Omental fat pad (tissue), 4 donors: ENCODE results near the gene ACYP1. TPM values are rescaled to one million over a fixed set of nuclear protein-coding genes. Genes with fewer than 3 reads are reported as not detected.
A peak's percentile ranks its signal among the peaks of the same experiment; 100 is the strongest.

Source experiments
- ATAC-seq: fragments of 150-250 bp; one replicate; pipeline ENCODE4 v1.9.1; 2016; ENCODE audit warnings: mild to moderate bottlenecking, moderate library complexity; ENCODE audit not compliant: low FRiP score
- DNase-seq: peaks from one replicate; pipeline ENCODE4 v3.0.0-alpha.2; 2019; ENCODE audit warnings: low spot score
- CTCF ChIP-seq, 3 donors: fragments of 450-650 bp; IDR thresholded peaks; one replicate each; pipeline ENCODE4 v1.5.1; 2016 to 2017; ENCODE audit warnings: antibody characterized with exemption in 3 of 3, mild to moderate bottlenecking in 3 of 3, moderate library complexity in 2 of 3
- total RNA-seq, 4 donors: library from RNA; depleted of rRNA; stranded (reverse); fragments of >200 nt; gene quantifications; one replicate each; pipeline ENCODE4 v1.1.0, GENCODE V29; 2016

The ACYP1 gene
- total RNA-seq, result 10 to 100 TPM; 10.7 to 17.0 (median 13.2) TPM

GRCh38 chr14:75063491-75064204 is at the start of gene ACYP1:
Gene ACYP1 (minus strand): TSS chr14:75064024. CDS start chr14:75063553, 471 bp downstream.
- DNase-seq (peak; percentile 84), ATAC-seq (peak; percentile 94)
- TF ChIP-seq CTCF (IDR thresholded peaks at IDR 0.05), result no peak

- no peak for ATAC-seq
- DNase-seq, result no peak
- no peak for TF ChIP-seq CTCF (IDR thresholded peaks at IDR 0.05)
Measured at GRCh38 chr14:75109877-75110276, 46.1 kb upstream of the ACYP1 start.

GRCh38 chr14:75107186-75107585 is 43.4 kb upstream of the ACYP1 start:
- ATAC-seq, result no peak
- DNase-seq, result no peak
- TF ChIP-seq CTCF (IDR thresholded peaks at IDR 0.05), result no peak

DNA sequence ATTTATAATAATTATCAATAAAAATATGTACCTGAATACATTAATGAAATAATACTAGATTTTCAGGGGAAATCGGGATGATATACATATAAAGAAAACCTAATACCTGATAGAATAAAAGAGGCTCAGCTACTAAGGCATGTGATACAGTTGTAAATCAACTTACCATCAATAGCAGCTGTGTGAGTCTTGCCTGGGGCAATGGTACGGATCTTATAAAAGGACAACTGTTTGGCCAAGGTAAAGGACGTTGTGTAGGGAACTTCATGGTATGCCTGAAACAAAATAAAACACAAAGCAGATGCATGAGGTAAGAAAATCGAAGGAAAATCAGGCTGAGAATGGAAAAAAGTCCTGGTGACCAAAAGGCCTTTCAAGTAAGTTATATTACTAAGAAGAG is 37.7 kb upstream of the ACYP1 start:
- DNase-seq (no peak), ATAC-seq (no peak)
- no peak for TF ChIP-seq CTCF (IDR thresholded peaks at IDR 0.05)

- no peak for TF ChIP-seq CTCF (IDR thresholded peaks at IDR 0.05)
- ATAC-seq (no peak), DNase-seq (no peak)
Measured at GRCh38 chr14:75098682-75099081, 34.9 kb upstream of the ACYP1 start.

DNA sequence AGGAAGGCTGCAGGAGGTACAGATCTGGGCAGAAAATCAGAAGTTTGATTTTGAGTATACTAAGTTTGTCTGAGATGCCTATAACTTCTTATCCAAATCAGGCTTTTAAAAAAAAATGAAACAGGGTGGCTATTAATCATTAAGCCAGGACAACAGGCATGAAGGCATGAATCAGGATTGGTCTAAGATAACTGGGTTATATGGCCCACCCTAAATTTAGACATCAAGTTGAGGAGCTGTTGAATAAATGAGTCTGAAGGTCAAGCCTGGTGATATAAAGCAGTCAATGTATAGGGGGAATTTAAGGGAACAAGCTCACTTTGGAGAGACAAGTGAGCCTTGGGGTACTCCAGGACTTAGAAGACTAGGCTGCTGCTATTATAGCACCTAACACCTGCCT is 34.4 kb upstream of the ACYP1 start:
- DNase-seq (no peak), ATAC-seq (no peak)

More for the DNA sequence above, 34.4 kb upstream of the ACYP1 start:
- no peak for TF ChIP-seq CTCF (IDR thresholded peaks at IDR 0.05)
